ENCODE results near the gene EPB41L2. TPM values are rescaled to one million over a fixed set of nuclear protein-coding genes. Genes with fewer than 3 reads are reported as not detected.

EPB41L2 gene
- total and polyA plus RNA-seq, 2 experiments from 2014 or later, result 27.4 to 35.8 TPM

DNA sequence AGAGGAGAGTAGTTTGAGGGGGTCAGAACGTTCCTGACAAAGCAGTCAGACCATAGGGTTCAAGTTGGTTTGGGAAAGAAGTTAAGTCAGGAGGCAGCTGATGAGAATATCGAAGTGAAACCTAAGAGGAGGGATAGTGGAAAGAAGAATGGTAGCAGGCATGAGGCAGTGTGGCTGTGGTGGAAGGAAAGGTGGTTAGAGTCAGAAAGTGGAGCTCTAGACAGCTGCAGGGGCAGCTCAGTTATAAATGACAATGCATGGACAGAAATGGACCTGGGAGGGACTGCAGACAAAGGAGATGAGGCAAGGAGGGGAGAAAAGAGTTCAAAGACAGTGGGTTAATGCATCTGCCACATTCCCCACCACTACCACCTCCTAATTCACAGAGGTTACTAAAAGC, 169.3 kb downstream of the EPB41L2 start:
- Histone ChIP-seq H3K27me3 (no peaks in the 10 kb centered on the region), H3K27ac (no peak overlapping the region), H3K9me3 (ENCODE audit: low read depth) (no peaks in the 10 kb centered on the region), H3K4me2 (no peak overlapping the region), H2AFZ (no peak overlapping the region), H3K36me3 (replicated peaks; ENCODE audit: insufficient read depth, low read depth) (no peaks in the 10 kb centered on the region), H3K79me2 (no peaks in the 10 kb centered on the region), H4K20me1 (ENCODE audit: insufficient read depth, poor library complexity, severe bottlenecking) (no peaks in the 10 kb centered on the region), H3K4me3 (no peak overlapping the region), H3K4me1 (ENCODE audit: insufficient read depth) (no peaks in the 10 kb centered on the region), H3K9me2 (replicated peaks; ENCODE audit: insufficient read depth) (no peaks in the 10 kb centered on the region)
- DNase-seq (ENCODE audit: low spot score), result no peak
- 95% methylated on average over 2 of the region's 2 CpGs for WGBS (ENCODE audit: low lambda C conversion rate, missing lambda C conversion rate)
- TF ChIP-seq, protein P1, sequence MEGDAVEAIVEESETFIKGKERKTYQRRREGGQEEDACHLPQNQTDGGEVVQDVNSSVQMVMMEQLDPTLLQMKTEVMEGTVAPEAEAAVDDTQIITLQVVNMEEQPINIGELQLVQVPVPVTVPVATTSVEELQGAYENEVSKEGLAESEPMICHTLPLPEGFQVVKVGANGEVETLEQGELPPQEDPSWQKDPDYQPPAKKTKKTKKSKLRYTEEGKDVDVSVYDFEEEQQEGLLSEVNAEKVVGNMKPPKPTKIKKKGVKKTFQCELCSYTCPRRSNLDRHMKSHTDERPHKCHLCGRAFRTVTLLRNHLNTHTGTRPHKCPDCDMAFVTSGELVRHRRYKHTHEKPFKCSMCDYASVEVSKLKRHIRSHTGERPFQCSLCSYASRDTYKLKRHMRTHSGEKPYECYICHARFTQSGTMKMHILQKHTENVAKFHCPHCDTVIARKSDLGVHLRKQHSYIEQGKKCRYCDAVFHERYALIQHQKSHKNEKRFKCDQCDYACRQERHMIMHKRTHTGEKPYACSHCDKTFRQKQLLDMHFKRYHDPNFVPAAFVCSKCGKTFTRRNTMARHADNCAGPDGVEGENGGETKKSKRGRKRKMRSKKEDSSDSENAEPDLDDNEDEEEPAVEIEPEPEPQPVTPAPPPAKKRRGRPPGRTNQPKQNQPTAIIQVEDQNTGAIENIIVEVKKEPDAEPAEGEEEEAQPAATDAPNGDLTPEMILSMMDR (IDR thresholded peaks at IDR 0.05; ENCODE audit: poor library complexity), result no peak
- no peak for TF ChIP-seq EZH2phosphoT487 (IDR thresholded peaks at IDR 0.05; ENCODE audit: low read depth, severe bottlenecking, unreplicated experiment)
- TF ChIP-seq EZH2 (IDR thresholded peaks at IDR 0.05; ENCODE audit: borderline replicate concordance), result no peak

DNA sequence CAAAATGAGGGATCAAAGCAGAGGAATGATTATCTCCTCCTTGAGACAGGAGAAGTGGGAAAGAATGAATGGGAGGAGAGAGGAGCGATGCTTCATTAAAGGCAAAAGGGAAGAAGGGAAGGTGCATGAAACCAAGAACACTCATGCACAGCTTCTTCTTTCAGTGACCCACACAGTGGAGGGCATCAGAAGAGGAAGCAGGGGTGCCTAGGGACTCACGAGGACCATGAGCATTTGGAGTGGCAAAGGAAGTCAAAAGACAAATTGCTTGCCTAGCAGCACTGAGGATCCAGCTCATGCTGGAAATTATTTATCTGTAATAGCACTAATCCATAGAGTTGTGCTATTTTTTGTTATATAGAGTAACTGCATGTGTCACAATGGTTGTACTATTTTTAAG, 169.8 kb downstream of the EPB41L2 start:
- TF ChIP-seq, protein P1 (IDR thresholded peaks at IDR 0.05; ENCODE audit: poor library complexity), result no peak
- TF ChIP-seq EZH2 (IDR thresholded peaks at IDR 0.05; ENCODE audit: borderline replicate concordance) (no peak), EZH2phosphoT487 (IDR thresholded peaks at IDR 0.05; ENCODE audit: low read depth, severe bottlenecking, unreplicated experiment) (no peak)
- no peak overlapping the region for H3K4me2 ChIP-seq
- no peaks in the 10 kb centered on the region for H4K20me1 ChIP-seq (ENCODE audit: insufficient read depth, poor library complexity, severe bottlenecking)
- no peak overlapping the region for H3K4me3 ChIP-seq
- no peak overlapping the region for H2AFZ ChIP-seq
- H3K9me3 ChIP-seq (ENCODE audit: low read depth), result no peaks in the 10 kb centered on the region
- H3K36me3 ChIP-seq (replicated peaks; ENCODE audit: insufficient read depth, low read depth), result no peaks in the 10 kb centered on the region
- 93% methylated on average over 2 of the region's 2 CpGs for WGBS (ENCODE audit: low lambda C conversion rate, missing lambda C conversion rate)
- no peaks in the 10 kb centered on the region for H3K9me2 ChIP-seq (replicated peaks; ENCODE audit: insufficient read depth)
- H3K79me2 ChIP-seq, result no peaks in the 10 kb centered on the region
- H3K4me1 ChIP-seq (ENCODE audit: insufficient read depth), result no peaks in the 10 kb centered on the region
- no peaks in the 10 kb centered on the region for H3K27me3 ChIP-seq
- DNase-seq (ENCODE audit: low spot score), result no peak
- H3K27ac ChIP-seq, result no peak overlapping the region

DNA sequence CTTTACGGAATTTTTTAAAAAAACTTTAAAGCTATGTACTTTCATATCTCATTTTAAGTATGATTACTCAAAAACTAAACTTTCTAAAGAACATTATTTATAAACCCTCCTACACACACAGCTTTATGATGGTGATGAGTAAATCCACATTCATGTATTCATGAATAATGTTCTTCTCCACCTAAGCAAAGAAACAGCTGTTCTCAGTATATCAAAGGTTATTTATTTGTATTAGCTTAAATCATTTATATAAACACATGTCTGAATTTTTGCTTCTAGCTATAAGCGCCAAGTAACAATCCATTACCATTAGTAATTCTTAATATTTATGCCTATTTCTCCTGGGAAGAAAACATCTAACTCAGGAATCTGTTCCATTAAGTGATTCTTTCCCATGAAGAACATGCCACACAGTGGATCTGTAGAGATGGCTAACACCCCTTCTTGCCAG, 172.5 kb downstream of the EPB41L2 start:
- H3K36me3 ChIP-seq (replicated peaks; ENCODE audit: insufficient read depth, low read depth), result no peaks in the 10 kb centered on the region
- TF ChIP-seq EZH2 (IDR thresholded peaks at IDR 0.05; ENCODE audit: borderline replicate concordance) (no peak), EZH2phosphoT487 (IDR thresholded peaks at IDR 0.05; ENCODE audit: low read depth, severe bottlenecking, unreplicated experiment) (no peak)
- TF ChIP-seq, protein P1 (IDR thresholded peaks at IDR 0.05; ENCODE audit: poor library complexity), result no peak
- H3K9me3 ChIP-seq (ENCODE audit: low read depth), result no peaks in the 10 kb centered on the region
- H3K9me2 ChIP-seq (replicated peaks; ENCODE audit: insufficient read depth), result no peaks in the 10 kb centered on the region
- H3K4me1 ChIP-seq (ENCODE audit: insufficient read depth), result no peaks in the 10 kb centered on the region
- H3K79me2 ChIP-seq, result no peaks in the 10 kb centered on the region
- H3K27me3 ChIP-seq, result no peaks in the 10 kb centered on the region
- H4K20me1 ChIP-seq (ENCODE audit: insufficient read depth, poor library complexity, severe bottlenecking), result no peaks in the 10 kb centered on the region
- DNase-seq (ENCODE audit: low spot score), result no peak
- no peak overlapping the region for H3K4me3 ChIP-seq
- H3K27ac ChIP-seq, result no peak overlapping the region
- 79% methylated on average over 2 of the region's 2 CpGs for WGBS (ENCODE audit: low lambda C conversion rate, missing lambda C conversion rate)
- H2AFZ ChIP-seq, result no peak overlapping the region
- H3K4me2 ChIP-seq, result no peak overlapping the region

DNA sequence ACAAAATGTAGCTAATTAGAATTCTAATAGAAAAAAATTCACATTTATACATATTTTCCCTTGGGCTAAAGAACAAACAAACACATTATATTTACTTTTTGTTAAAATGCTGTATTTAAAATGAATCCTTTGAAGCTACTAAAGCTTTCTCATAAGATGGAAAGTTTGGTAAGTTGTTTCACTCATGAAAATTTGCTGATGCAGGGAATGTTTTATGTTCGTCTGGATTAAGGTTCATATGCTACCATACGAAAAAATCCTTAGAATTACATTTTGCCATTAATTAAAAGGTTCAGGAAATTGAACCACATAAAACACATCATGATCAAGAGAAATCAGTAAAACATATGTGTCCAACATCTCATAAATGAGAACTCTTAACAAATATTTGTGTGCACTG, 173.6 kb downstream of the EPB41L2 start:
- Histone ChIP-seq H4K20me1 (ENCODE audit: insufficient read depth, poor library complexity, severe bottlenecking) (no peaks in the 10 kb centered on the region), H3K9me2 (replicated peaks; ENCODE audit: insufficient read depth) (no peaks in the 10 kb centered on the region), H2AFZ (no peak overlapping the region), H3K9me3 (ENCODE audit: low read depth) (no peaks in the 10 kb centered on the region), H3K36me3 (replicated peaks; ENCODE audit: insufficient read depth, low read depth) (no peaks in the 10 kb centered on the region), H3K4me1 (ENCODE audit: insufficient read depth) (no peaks in the 10 kb centered on the region), H3K27ac (no peak overlapping the region), H3K79me2 (no peaks in the 10 kb centered on the region), H3K27me3 (no peaks in the 10 kb centered on the region), H3K4me2 (no peak overlapping the region), H3K4me3 (no peak overlapping the region)
- no peak for DNase-seq (ENCODE audit: low spot score)
- WGBS (ENCODE audit: low lambda C conversion rate, missing lambda C conversion rate), result 91% methylated on average over 2 of the region's 2 CpGs
- no peak for TF ChIP-seq EZH2 (IDR thresholded peaks at IDR 0.05; ENCODE audit: borderline replicate concordance)
- TF ChIP-seq, protein P1 (IDR thresholded peaks at IDR 0.05; ENCODE audit: poor library complexity), result no peak
- no peak for TF ChIP-seq EZH2phosphoT487 (IDR thresholded peaks at IDR 0.05; ENCODE audit: low read depth, severe bottlenecking, unreplicated experiment)
